Esophagus squamous epithelium (tissue), 4 donors: ENCODE data around the gene LAMP1.

ENCODE experiments used
- CTCF ChIP-seq, 6 experiments: fragments of 450-650 bp in 4 of 6; fragments of 200-600 bp in 2 of 6; sonication (generic) in 2 of 6; IDR thresholded peaks; one replicate each; pipeline ENCODE4 v1.5.1; 2016 to 2019; ENCODE audit warnings: antibody characterized with exemption in 6 of 6, mild to moderate bottlenecking in 4 of 6, moderate library complexity in 4 of 6
- POLR2A ChIP-seq, 4 donors: fragments of 450-650 bp; IDR thresholded peaks; one replicate each; pipeline ENCODE4 v1.6.1; 2017; ENCODE audit warnings: antibody characterized with exemption in 4 of 4, mild to moderate bottlenecking in 4 of 4, moderate library complexity in 3 of 4

GRCh38 chr13:113274721-113275120 is 22.3 kb upstream of the LAMP1 start:
- TF ChIP-seq POLR2A (IDR thresholded peaks at IDR 0.05) (no peak), CTCF (IDR thresholded peaks at IDR 0.05) (no peak)
